ENCODE results near the gene ASH1L. TPM values are rescaled to one million over a fixed set of nuclear protein-coding genes. Genes with fewer than 3 reads are reported as not detected.

The ASH1L gene
- total RNA-seq, 3 donors from 2014 or later, result 83.2 to 103 (median 85.6) TPM

DNA sequence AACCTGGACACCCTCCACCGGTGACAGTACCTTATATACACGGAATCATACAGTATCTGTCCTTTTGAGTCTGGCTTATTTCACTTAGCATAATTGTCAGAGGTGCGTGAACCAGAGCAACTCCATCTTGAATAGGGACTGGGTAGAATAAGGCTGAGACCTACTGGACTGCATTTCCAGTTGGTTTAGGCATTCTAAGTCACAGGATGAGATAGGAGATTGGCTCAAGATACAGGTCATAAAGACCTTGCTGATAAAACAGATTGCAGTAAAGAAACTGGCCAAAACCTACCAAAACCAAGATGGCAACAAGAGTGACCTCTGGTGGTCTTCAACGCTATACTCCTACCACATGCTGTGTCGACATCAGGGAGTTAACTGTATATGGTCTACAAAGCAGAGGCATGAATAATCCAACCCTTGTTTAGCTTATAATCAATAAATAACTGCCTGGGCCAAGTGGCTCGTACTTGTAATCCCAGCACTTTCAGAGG is 255.3 kb downstream of the ASH1L start:
- DNase-seq (ENCODE audit: low spot score in 2 of 2), result no peak
- H3K9me3 ChIP-seq, result no peaks in the 10 kb centered on the region
- intact Hi-C loops (cut with DNase I; ENCODE audit: low total_unique reads), result no loop called here
- H3K36me3 ChIP-seq, result no peaks in the 10 kb centered on the region
- TF ChIP-seq, protein P1, sequence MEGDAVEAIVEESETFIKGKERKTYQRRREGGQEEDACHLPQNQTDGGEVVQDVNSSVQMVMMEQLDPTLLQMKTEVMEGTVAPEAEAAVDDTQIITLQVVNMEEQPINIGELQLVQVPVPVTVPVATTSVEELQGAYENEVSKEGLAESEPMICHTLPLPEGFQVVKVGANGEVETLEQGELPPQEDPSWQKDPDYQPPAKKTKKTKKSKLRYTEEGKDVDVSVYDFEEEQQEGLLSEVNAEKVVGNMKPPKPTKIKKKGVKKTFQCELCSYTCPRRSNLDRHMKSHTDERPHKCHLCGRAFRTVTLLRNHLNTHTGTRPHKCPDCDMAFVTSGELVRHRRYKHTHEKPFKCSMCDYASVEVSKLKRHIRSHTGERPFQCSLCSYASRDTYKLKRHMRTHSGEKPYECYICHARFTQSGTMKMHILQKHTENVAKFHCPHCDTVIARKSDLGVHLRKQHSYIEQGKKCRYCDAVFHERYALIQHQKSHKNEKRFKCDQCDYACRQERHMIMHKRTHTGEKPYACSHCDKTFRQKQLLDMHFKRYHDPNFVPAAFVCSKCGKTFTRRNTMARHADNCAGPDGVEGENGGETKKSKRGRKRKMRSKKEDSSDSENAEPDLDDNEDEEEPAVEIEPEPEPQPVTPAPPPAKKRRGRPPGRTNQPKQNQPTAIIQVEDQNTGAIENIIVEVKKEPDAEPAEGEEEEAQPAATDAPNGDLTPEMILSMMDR (IDR thresholded peaks at IDR 0.05), result no peak
- TF ChIP-seq POLR2AphosphoS5 (IDR thresholded peaks at IDR 0.05) (no peak), POLR2A (IDR thresholded peaks at IDR 0.05) (no peak)
- peaks cover 0 to 9% of the 10 kb centered on the region in 2 donors for H3K4me1 ChIP-seq
- H3K27ac ChIP-seq, result no peak overlapping the region
- no peak overlapping the region for H3K4me3 ChIP-seq
- H3K27me3 ChIP-seq, result no peaks in the 10 kb centered on the region

DNA sequence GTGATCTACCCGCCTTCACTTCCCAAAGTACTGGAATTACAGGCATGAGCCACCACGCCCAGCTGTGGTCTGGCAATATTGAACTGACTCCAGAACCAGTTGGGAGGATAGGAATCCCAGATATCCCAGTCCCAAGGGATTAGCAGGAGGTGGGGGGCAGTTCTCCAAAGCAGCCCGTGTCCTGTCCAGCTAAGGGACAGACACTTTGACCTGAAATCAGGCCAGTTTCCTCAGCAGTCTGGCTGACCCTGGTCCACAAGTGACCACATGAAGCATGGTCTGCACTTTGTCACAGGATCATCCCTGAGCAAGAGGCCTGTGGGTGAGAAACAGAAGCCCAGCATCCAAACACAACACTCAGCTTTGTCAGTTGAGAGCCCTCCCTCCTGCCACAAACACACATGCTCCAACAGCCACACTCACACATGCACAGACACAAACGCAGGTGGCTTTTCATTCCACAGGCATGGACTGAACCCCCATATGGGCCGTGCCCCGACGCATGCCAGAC is 256.7 kb downstream of the ASH1L start:
- H3K36me3 ChIP-seq, result no peaks in the 10 kb centered on the region
- H3K4me3 ChIP-seq, result no peak overlapping the region
- no peak for DNase-seq (ENCODE audit: low spot score in 2 of 2)
- no peak for TF ChIP-seq POLR2AphosphoS5 (IDR thresholded peaks at IDR 0.05)
- TF ChIP-seq, protein P1 (IDR thresholded peaks at IDR 0.05), result no peak
- TF ChIP-seq POLR2A (IDR thresholded peaks at IDR 0.05), result no peak
- intact Hi-C loops (cut with DNase I; ENCODE audit: low total_unique reads), result no loop called here
- H3K27ac ChIP-seq, result no peak overlapping the region
- H3K9me3 ChIP-seq, result no peaks in the 10 kb centered on the region
- H3K27me3 ChIP-seq, result no peaks in the 10 kb centered on the region
- H3K4me1 ChIP-seq, result peaks cover 0 to 9% of the 10 kb centered on the region in 2 donors

DNA sequence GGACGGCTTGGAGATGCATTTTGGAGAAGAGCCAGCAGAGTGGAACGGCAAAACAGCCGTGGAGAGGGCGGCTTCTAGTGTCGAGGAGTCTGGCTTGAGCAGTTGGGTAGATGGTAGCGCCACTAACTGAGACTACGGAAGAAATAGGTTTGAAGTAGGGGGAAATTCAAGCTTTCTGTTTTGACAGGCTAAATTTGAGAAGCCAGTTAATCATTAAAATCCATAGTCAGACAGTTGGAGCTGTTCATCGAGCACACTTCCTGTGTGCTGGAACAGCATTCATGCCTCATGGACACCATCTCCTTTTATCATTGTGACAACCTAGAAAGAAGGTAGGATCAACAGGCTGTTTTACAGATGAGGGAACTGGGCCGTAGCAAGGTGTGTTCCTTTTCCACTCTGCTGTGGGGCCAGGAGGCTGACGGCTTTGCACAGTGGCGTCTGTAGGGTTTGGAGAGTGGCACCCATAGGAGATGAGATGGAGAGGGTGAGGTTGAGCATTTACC is 258.0 kb downstream of the ASH1L start:
- TF ChIP-seq POLR2AphosphoS5 (IDR thresholded peaks at IDR 0.05) (no peak), POLR2A (IDR thresholded peaks at IDR 0.05) (no peak)
- TF ChIP-seq, protein P1 (IDR thresholded peaks at IDR 0.05), result no peak
- Histone ChIP-seq H3K36me3 (no peaks in the 10 kb centered on the region), H3K27me3 (no peaks in the 10 kb centered on the region), H3K27ac (no peak overlapping the region), H3K9me3 (no peaks in the 10 kb centered on the region), H3K4me1 (peaks cover 0 to 3% of the 10 kb centered on the region in 2 donors), H3K4me3 (no peak overlapping the region)
- DNase-seq (ENCODE audit: low spot score in 2 of 2), result no peak
- intact Hi-C loops (cut with DNase I; ENCODE audit: low total_unique reads), result no loop called here

DNA sequence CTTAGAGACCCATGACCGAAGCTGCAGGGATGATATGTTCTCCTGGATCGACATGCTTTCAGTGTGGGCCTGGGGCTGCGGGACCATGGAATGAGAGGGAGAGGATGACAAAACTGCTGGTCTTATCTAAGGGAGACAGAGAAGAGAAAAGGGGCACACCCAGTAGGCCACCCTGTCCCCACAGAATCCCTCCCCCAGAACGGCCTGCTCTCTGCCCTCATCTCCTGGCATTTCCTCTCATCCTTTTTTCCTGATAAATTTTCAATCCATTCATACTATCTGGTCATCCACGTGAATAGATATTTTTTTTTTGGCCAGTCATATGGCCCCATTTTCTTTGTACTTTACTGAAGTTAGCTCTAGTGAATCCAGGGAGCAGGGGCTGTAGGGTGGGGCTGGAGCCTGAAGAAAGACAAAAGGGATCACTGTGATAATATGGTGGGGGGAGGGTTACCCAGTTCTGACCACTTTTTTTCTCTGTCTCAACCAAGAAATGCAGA is 261.2 kb downstream of the ASH1L start, which contains the start of gene PKLR:
PKLR (minus strand) TSS at position 97 of the 500 bp plus-strand sequence; CDS start at position 54, 43 bp downstream.
- TF ChIP-seq POLR2A (IDR thresholded peaks at IDR 0.05) (no peak), POLR2AphosphoS5 (IDR thresholded peaks at IDR 0.05) (no peak)
- TF ChIP-seq, protein P1 (IDR thresholded peaks at IDR 0.05), result no peak
- intact Hi-C loops (cut with DNase I; ENCODE audit: low total_unique reads), result no loop called here

DNA sequence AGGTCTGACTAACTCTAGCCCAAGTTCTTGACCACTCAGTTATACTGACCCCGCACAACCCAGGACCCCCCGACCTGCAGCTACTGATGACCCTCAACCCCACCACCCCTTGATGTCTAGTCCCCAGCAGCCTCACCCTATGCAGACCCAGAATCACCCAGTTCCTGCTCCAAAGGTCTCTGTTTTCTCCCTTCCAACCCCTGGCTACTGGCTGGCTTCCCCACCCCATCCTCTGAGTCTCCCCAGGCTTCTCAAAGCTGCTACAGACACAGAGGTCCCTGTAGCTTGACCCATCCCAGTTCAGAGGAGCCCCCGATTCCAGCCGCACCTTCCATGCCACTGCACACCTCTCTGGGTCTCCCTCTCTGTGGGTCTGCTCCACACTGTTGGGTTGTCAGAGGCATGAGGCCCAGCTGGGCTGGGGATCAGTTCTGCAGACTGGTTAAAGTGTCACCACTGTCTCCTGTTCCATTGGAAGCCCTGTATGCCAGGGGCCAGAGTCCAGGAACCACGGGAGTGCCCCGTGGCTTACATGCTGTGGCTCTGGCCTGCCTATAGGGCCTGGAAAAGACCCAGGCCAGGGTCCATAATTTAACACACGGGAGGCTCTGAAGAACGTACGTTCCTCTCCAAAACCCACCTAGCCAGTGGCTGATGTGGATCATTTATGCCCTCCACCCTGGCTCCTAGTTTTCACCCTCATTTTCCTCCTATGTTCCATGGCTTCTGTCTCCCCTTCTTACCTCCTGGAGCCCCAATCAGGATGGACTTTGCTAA is 261.9 kb downstream of the ASH1L start:
- DNase-seq (ENCODE audit: low spot score in 2 of 2), result no peak
- H3K4me3 ChIP-seq, result no peak overlapping the region
- TF ChIP-seq, protein P1 (IDR thresholded peaks at IDR 0.05), result no peak
- H3K36me3 ChIP-seq, result no peaks in the 10 kb centered on the region
- H3K4me1 ChIP-seq, result no peaks in the 10 kb centered on the region
- intact Hi-C loops (cut with DNase I; ENCODE audit: low total_unique reads), result no loop called here
- no peaks in the 10 kb centered on the region for H3K9me3 ChIP-seq
- H3K27ac ChIP-seq, result no peak overlapping the region
- H3K27me3 ChIP-seq, result peaks cover 0 to 9% of the 10 kb centered on the region in 2 donors

More for the DNA sequence above, 261.2 kb downstream of the ASH1L start, which contains the start of gene PKLR:
- Histone ChIP-seq H3K4me3 (no peak within 1 kb of the TSS), H3K27ac (no peak within 1 kb of the TSS), H3K9me3 (no peaks in the 10 kb centered on the region), H3K36me3 (no peaks in the 10 kb centered on the region), H3K4me1 (no peaks in the 10 kb centered on the region), H3K27me3 (peaks cover 0 to 4% of the 10 kb centered on the region in 2 donors)
- DNase-seq (ENCODE audit: low spot score in 2 of 2), result no peak

Measured in breast epithelium (tissue), 4 donors.